ENCODE data around the gene ZBTB48.
A peak's percentile ranks its signal among the peaks of the same experiment; 100 is the strongest.

ZBTB48 gene

GRCh38 chr1:6614019-6614928, 34.5 kb downstream of the ZBTB48 start:
- no peak for DNase-seq

- no peak for DNase-seq
Observed at GRCh38 chr1:6614929-6615785, 35.4 kb downstream of the ZBTB48 start.

GRCh38 chr1:6619045-6619444, 39.3 kb downstream of the ZBTB48 start:
- DNase-seq, result no peak

- DNase-seq, result no peak
Observed at GRCh38 chr1:6621429-6622391, 41.9 kb downstream of the ZBTB48 start.

GRCh38 chr1:6622396-6623152, 42.8 kb downstream of the ZBTB48 start:
- no peak for DNase-seq

GRCh38 chr1:6623269-6623965, 43.6 kb downstream of the ZBTB48 start:
- no peak for DNase-seq

GRCh38 chr1:6624710-6625583, 45.2 kb downstream of the ZBTB48 start, which contains the start of gene THAP3:
Gene THAP3, plus strand, starts transcription at chr1:6624868. Its CDS starts 351 bp downstream, at chr1:6625219.
- DNase-seq, result peak; percentile 30

- no peak for DNase-seq
Observed at GRCh38 chr1:6625584-6626149, 45.9 kb downstream of the ZBTB48 start.

- DNase-seq, result no peak
Observed at GRCh38 chr1:6627031-6627430, 47.2 kb downstream of the ZBTB48 start.

- DNase-seq, result no peak
Observed at GRCh38 chr1:6627841-6628545, 48.2 kb downstream of the ZBTB48 start.

GRCh38 chr1:6628971-6629479, 49.2 kb downstream of the ZBTB48 start:
- DNase-seq, result no peak

GRCh38 chr1:6630027-6630426, 50.2 kb downstream of the ZBTB48 start:
- DNase-seq, result no peak

GRCh38 chr1:6631058-6631457, 51.3 kb downstream of the ZBTB48 start:
- DNase-seq, result no peak

GRCh38 chr1:6632588-6633514, 53.1 kb downstream of the ZBTB48 start:
- no peak for DNase-seq

GRCh38 chr1:6634371-6635052, 54.7 kb downstream of the ZBTB48 start:
- no peak for DNase-seq

GRCh38 chr1:6635161-6635909, 55.5 kb downstream of the ZBTB48 start:
- DNase-seq, result no peak

All from NCI-H748 treated with DMSO at 0.1 percent for 48 hours (cell line).